Measurements from ENCODE around the gene STAC3.

DNA sequence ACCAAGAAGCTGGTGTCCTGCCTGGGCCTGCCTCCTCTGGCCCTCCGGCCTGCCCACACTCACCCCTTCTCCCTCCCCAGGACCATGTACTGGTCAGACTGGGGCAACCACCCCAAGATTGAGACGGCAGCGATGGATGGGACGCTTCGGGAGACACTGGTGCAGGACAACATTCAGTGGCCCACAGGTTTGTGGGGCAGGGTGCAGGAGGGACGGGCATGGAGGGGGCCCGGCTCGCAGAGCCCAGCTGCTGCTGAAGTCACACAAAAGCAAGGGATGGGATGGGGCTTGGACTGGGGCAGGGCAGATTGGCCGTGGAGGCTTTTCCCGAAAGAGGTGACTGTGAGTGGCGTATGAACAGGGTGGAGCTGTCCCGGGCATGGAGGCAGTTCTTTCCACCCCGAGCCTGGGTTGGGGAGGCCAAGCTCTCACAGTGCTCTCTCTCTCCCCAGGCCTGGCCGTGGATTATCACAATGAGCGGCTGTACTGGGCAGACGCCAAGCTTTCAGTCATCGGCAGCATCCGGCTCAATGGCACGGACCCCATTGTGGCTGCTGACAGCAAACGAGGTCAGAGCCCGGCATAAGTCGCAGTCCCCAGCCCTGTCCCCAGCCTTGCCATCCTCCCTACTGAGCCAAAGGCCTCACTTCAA is 42.2 kb downstream of the STAC3 start:
- TF ChIP-seq CTCF (IDR thresholded peaks at IDR 0.05; ENCODE audit: low read depth, low read length, poor library complexity, severe bottlenecking): no peak
- TF ChIP-seq EZH2phosphoT487 (IDR thresholded peaks at IDR 0.05; ENCODE audit: borderline replicate concordance, low read length): no peak

Measured in DOHH2 (cell line).